Eye (tissue), 1 donor: ENCODE results near the gene CACNA2D1.

Experiments used
- DNase-seq: peaks from one replicate; pipeline ENCODE4 v3.0.0-alpha.2; 2015

CACNA2D1 gene

GRCh38 chr7:81929386-81929785, 514.2 kb downstream of the CACNA2D1 start:
- no peak for DNase-seq

DNA sequence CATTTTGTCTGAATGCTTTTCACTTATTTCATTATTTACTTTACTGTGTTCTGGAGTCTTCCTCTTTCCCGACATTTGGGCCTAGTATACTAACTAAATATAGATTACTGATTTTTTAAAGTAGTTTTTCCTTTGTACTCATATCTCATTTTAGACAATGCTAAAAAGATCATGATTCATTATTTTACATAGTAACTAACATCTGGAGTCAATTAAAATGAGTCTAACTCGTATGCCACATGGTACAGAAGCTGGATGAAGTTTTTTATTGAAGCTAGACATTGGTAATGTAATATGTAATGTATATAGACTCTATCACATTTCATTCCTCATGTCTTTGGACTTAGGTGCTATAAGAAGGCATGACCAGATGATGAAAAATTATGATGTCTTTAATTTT, 517.4 kb downstream of the CACNA2D1 start:
- no peak for DNase-seq

DNA sequence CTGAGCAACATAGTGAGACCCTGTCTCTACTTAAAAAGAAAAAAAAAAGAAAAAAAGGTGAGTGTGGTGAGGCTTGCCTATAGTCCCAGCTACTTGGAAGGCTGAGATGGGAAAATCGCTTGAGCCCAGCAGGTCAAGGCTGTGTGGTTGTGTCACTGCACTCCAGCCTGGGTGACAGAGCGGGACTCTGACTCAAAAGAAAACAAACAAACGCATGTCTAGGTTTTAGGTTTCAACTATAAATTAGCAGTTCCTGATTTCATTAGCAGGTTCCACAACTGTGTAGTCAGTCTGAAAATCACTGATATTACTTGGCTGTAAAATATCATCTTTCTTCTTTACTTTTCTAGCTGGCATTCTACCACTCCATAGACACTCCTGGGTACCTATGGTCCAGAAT, 518.0 kb downstream of the CACNA2D1 start:
- no peak for DNase-seq

- no peak for DNase-seq
Observed at GRCh38 chr7:81924494-81924893, 519.1 kb downstream of the CACNA2D1 start.

- DNase-seq, result no peak
Observed at GRCh38 chr7:81919494-81919893, 524.1 kb downstream of the CACNA2D1 start.

DNA sequence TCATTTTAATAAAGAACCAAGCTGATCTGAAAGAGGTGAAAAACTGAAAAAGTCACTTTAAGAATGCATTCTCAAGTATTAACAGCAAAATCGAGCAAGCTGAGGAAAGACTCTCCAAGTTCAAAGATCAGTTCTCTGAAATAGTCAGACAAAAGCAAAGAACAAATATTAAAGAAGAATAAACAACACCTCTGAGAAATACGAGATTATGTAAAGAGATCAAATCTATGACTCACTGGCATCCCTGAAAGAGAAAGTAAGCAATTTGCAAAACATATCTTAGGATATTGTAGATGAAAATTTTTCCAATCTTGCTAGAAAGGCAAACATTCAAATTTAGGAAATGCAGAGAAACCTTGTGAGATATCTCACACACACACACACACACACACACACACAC, 535.4 kb downstream of the CACNA2D1 start:
- no peak for DNase-seq

DNA sequence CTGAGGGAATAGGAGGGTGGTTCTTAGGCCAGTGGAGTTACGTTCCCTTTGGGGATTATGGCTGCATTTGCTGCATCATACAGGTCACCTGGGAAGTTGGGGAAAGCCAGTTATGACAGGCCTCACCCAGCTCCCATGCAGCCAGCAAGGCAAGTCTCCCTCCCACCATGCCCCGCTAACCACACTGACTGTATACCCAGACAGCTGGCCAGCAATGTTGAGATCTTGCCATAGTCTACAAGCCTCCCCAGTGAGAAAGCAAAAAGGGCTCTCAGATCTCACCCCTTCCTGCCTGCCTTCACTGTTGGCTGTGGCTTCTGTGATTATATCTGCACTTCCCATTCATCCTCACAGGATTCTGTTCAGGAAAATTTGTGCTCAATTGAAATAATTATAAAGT, 540.5 kb downstream of the CACNA2D1 start:
- DNase-seq, result no peak

GRCh38 chr7:81902536-81902935, 541.0 kb downstream of the CACNA2D1 start:
- DNase-seq, result no peak
